MM.1S (cell line): Measurements from ENCODE around the gene HECW1.

ENCODE experiments used
- DNase-seq: peaks from one replicate; pipeline ENCODE4 v3.0.0-alpha.2; 2015
- H2AFZ ChIP-seq: fragments of 300-600 bp; sonication (generic); 2 replicates; pipeline ENCODE4 v1.6.0; 2016; ENCODE audit warnings: antibody characterized with exemption, low read length
- H3F3A ChIP-seq: fragments of 300-600 bp; sonication (generic); 2 replicates; pipeline ENCODE4 v1.6.1; 2016; ENCODE audit warnings: mild to moderate bottlenecking, antibody characterized with exemption, low read length, moderate library complexity, mixed read lengths; ENCODE audit not compliant: insufficient read depth
- H3K27ac ChIP-seq: fragments of 300-600 bp; sonication (generic); 2 replicates; pipeline ENCODE4 v1.5.1; 2016; ENCODE audit warnings: mild to moderate bottlenecking, low read length
- H3K27me3 ChIP-seq: fragments of 300-600 bp; sonication (generic); replicated peaks from 2 replicates; pipeline ENCODE4 v1.6.0; 2016; ENCODE audit warnings: low read length; ENCODE audit not compliant: insufficient read depth
- H3K36me3 ChIP-seq: fragments of 300-600 bp; sonication (generic); replicated peaks from 2 replicates; pipeline ENCODE4 v1.6.1; 2016; ENCODE audit warnings: mild to moderate bottlenecking, low read length, mixed read lengths; ENCODE audit not compliant: insufficient read depth
- H3K4me1 ChIP-seq: fragments of 300-600 bp; sonication (generic); 2 replicates; pipeline ENCODE4 v1.6.1; 2016; ENCODE audit warnings: low read length, mixed read lengths
- H3K4me2 ChIP-seq: fragments of 300-600 bp; sonication (generic); 2 replicates; pipeline ENCODE4 v1.6.0; 2016; ENCODE audit warnings: low read depth, low read length
- H3K4me3 ChIP-seq: fragments of 300-600 bp; sonication (generic); 2 replicates; pipeline ENCODE4 v1.5.1; 2016; ENCODE audit warnings: low read length, mixed read lengths
- H3K79me2 ChIP-seq: fragments of 300-600 bp; sonication (generic); 2 replicates; pipeline ENCODE4 v1.6.1; 2016; ENCODE audit warnings: mixed run types, low read length, mixed read lengths
- H3K9ac ChIP-seq: fragments of 300-600 bp; sonication (generic); 2 replicates; pipeline ENCODE4 v1.6.1; 2016; ENCODE audit warnings: low read length, mixed read lengths
- H3K9me2 ChIP-seq: fragments of 300-600 bp; sonication (generic); replicated peaks from 2 replicates; pipeline ENCODE4 v1.6.1; 2016; ENCODE audit warnings: mild to moderate bottlenecking, low read length, mixed read lengths; ENCODE audit not compliant: insufficient read depth
- H3K9me3 ChIP-seq: fragments of 300-600 bp; sonication (generic); replicated peaks from 2 replicates; pipeline ENCODE4 v1.6.1; 2016; ENCODE audit warnings: mild to moderate bottlenecking, low read length, mixed read lengths; ENCODE audit not compliant: insufficient read depth
- H4K20me1 ChIP-seq: fragments of 300-600 bp; sonication (generic); 2 replicates; pipeline ENCODE4 v1.6.1; 2016; ENCODE audit warnings: mild to moderate bottlenecking, low read length, moderate library complexity, mixed read lengths; ENCODE audit not compliant: insufficient read depth
- CTCF ChIP-seq: fragments of 300-600 bp; sonication (generic); IDR thresholded peaks from 2 replicates; pipeline ENCODE4 v1.5.1; 2016; ENCODE audit warnings: antibody characterized with exemption, low read length, mixed read lengths
- EZH2 ChIP-seq: fragments of 300-600 bp; sonication (generic); optimal IDR thresholded peaks from 2 replicates; pipeline ENCODE3; 2017; ENCODE audit warnings: low read depth, mild to moderate bottlenecking, antibody characterized with exemption, low read length, mixed read lengths
- EZH2phosphoT487 ChIP-seq: fragments of 300-600 bp; sonication (generic); IDR thresholded peaks from 2 replicates; pipeline ENCODE4 v1.6.1; 2018; ENCODE audit warnings: antibody characterized with exemption, low read length

HECW1 gene

DNA sequence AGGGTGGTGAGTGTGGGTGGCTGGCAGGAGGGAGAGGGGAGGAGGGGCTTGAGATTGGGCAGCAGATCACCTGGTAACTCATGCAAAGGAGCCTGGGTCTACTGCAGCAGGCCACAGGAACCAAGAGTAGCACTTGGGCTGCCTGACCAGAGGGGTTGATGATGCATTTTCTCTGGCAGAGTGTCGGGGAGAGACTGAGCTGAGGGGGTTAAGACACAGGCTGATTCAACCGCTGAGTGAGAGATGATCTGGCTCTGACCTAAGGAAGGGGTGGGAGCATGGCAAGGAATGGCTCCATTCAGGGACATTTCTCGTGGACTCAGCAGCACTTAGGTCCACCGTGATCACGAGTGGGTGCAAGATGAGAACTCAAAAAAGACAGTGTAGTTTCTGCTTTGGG is 355.0 kb downstream of the HECW1 start:
- Histone ChIP-seq H3K9me3 (no peaks in the 10 kb centered on the region), H4K20me1 (no peaks in the 10 kb centered on the region), H3K79me2 (no peaks in the 10 kb centered on the region), H3K9me2 (no peaks in the 10 kb centered on the region), H2AFZ (no peak overlapping the region), H3K4me2 (no peak overlapping the region), H3K4me1 (no peaks in the 10 kb centered on the region), H3K27ac (no peak overlapping the region), H3K27me3 (no peaks in the 10 kb centered on the region), H3K9ac (no peak overlapping the region), H3K36me3 (no peaks in the 10 kb centered on the region), H3F3A (no peaks in the 10 kb centered on the region), H3K4me3 (no peak overlapping the region)
- DNase-seq = no peak
- no peak for TF ChIP-seq EZH2
- no peak for TF ChIP-seq CTCF
- TF ChIP-seq EZH2phosphoT487 = no peak

DNA sequence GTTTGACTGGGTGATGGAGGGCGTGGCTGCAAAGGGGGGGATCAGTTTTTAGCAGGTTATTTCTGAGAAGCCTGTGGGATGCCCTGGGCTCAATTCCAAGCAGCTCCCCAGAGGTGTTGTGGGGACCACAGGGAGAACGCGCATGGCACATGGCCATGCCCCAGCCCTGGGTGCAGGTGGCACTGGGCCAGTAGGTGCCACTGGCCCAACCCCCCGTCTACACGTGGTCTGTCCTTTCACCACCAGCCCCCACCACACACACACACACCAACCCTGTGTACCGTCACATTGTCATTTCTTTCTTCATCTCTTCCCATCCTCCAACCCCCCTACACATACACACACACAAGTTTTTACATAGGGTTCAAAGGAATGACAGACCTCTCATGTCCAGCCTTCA is 355.4 kb downstream of the HECW1 start:
- Histone ChIP-seq H3K9me2 (no peaks in the 10 kb centered on the region), H3K36me3 (no peaks in the 10 kb centered on the region), H3K4me1 (no peaks in the 10 kb centered on the region), H3K9me3 (no peaks in the 10 kb centered on the region), H3K27me3 (no peaks in the 10 kb centered on the region), H3K4me3 (no peak overlapping the region), H3K9ac (no peak overlapping the region), H3K4me2 (no peak overlapping the region), H3F3A (no peaks in the 10 kb centered on the region), H4K20me1 (no peaks in the 10 kb centered on the region), H3K27ac (no peak overlapping the region), H2AFZ (no peak overlapping the region), H3K79me2 (no peaks in the 10 kb centered on the region)
- no peak for DNase-seq
- no peak for TF ChIP-seq EZH2
- no peak for TF ChIP-seq CTCF
- TF ChIP-seq EZH2phosphoT487 = no peak

DNA sequence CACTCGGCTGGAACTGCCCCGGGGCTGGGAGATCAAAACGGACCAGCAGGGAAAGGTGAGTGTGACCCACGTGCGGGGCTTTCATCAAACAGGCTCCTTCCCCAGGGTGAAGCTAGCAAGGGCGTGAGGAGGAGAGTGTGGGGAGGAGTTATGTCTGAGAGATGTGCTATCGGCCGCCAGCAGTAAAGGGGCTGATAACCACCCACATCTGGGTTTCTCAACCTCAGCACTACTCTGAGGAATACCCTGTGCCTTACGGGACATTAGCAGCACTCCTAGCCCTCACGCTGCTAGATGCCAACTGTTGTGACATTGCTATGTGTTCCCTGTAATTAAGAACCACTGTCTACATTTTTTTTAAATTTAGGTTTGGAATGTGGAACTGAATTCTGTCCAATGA is 356.6 kb downstream of the HECW1 start:
- Histone ChIP-seq H3K9me3 (no peaks in the 10 kb centered on the region), H3K27me3 (no peaks in the 10 kb centered on the region), H2AFZ (no peak overlapping the region), H3K4me1 (no peaks in the 10 kb centered on the region), H3K4me3 (no peak overlapping the region), H3K9me2 (no peaks in the 10 kb centered on the region), H3K27ac (no peak overlapping the region), H3K36me3 (no peaks in the 10 kb centered on the region), H3K9ac (no peak overlapping the region), H3K79me2 (no peaks in the 10 kb centered on the region), H4K20me1 (no peaks in the 10 kb centered on the region), H3K4me2 (no peak overlapping the region), H3F3A (no peaks in the 10 kb centered on the region)
- no peak for TF ChIP-seq EZH2phosphoT487
- TF ChIP-seq CTCF = no peak
- no peak for TF ChIP-seq EZH2
- no peak for DNase-seq

- Histone ChIP-seq H3K4me3 (no peak overlapping the region), H3K27ac (no peak overlapping the region), H3K79me2 (no peaks in the 10 kb centered on the region), H3K9me3 (no peaks in the 10 kb centered on the region), H3K4me2 (no peak overlapping the region), H3F3A (no peaks in the 10 kb centered on the region), H3K36me3 (no peaks in the 10 kb centered on the region), H4K20me1 (no peaks in the 10 kb centered on the region), H3K9me2 (no peaks in the 10 kb centered on the region), H2AFZ (no peak overlapping the region), H3K27me3 (no peaks in the 10 kb centered on the region), H3K4me1 (no peaks in the 10 kb centered on the region), H3K9ac (no peak overlapping the region)
- no peak for TF ChIP-seq CTCF
- no peak for TF ChIP-seq EZH2phosphoT487
- TF ChIP-seq EZH2 = no peak
- no peak for DNase-seq
Observed at GRCh38 chr7:43470110-43470509, 357.7 kb downstream of the HECW1 start.
